Left lung (tissue), 10 donors: Measurements from ENCODE around the gene PPP1R27. TPM values are rescaled to one million over a fixed set of nuclear protein-coding genes. Genes with fewer than 3 reads are reported as not detected.

Experiments
- ATAC-seq: fragments of 200-7000 bp; cut with Tn5 transposase; one replicate; pipeline ENCODE4 v1.9.1; 2020; ENCODE audit warnings: moderate library complexity
- DNase-seq, 4 donors: peaks; one replicate each; pipeline ENCODE4 v3.0.0-alpha.2; 2013 to 2020
- H3K27ac ChIP-seq, 2 donors: fragments of 200-600 bp; sonication (generic) in 1 of 2; one replicate each; pipeline versions ENCODE4 v1.5.0 to v1.8.0; 2020 to 2021
- H3K27me3 ChIP-seq, 2 donors: fragments of 200-600 bp; sonication (generic) in 1 of 2; one replicate each; pipeline versions ENCODE4 v1.5.0 to v1.8.0; 2020 to 2021
- H3K36me3 ChIP-seq, 2 donors: fragments of 200-600 bp; sonication (generic) in 1 of 2; one replicate each; pipeline versions ENCODE4 v1.5.0 to v1.8.0; 2020 to 2021
- H3K4me1 ChIP-seq, 2 donors: fragments of 200-600 bp; one replicate each; pipeline ENCODE4 v1.8.0; 2021
- H3K4me3 ChIP-seq, 2 donors: fragments of 200-600 bp; sonication (generic) in 1 of 2; one replicate each; pipeline versions ENCODE4 v1.5.0 to v1.8.0; 2020 to 2021; ENCODE audit warnings: mild to moderate bottlenecking in 1 of 2
- H3K9me3 ChIP-seq, 2 donors: fragments of 200-600 bp; sonication (generic) in 1 of 2; one replicate each; pipeline versions ENCODE4 v1.5.0 to v1.8.0; 2020 to 2021
- intact Hi-C, 2 donors: fragments of 100-400 bp; cut with DNase I; formaldehyde crosslinking; loops; one replicate each; pipeline versions ENCODE4 v1.11.2 to v1.14.2; 2022
- polyA plus RNA-seq, 6 donors: library from polyadenylated mRNA; unstranded; fragments of 120-200 nt; gene quantifications; one replicate each; pipeline ENCODE4 v1.2.1, GENCODE V29; 2013; ENCODE audit not compliant: insufficient read length in 6 of 6
- total RNA-seq, 2 donors: library from RNA; stranded (reverse); fragmentation: NEBNext Ultra II Directional; extraction: Animal tissue kit (Norgen Biotek cat#: 25700); gene quantifications; one replicate each; pipeline ENCODE4 v1.2.1, GENCODE V29; 2021
- TF ChIP-seq, protein P1 (sequence below), 2 donors: fragments of 200-600 bp; sonication (generic) in 1 of 2; IDR thresholded peaks; one replicate each; pipeline versions ENCODE4 v1.5.0 to v1.8.0; 2021; ENCODE audit warnings: antibody characterized with exemption in 2 of 2
- donor health status: DM: no; HTN: yes; CAD: no.
- donor health status: DM: no; HTN: no; CAD: no.

PPP1R27 gene
- total and polyA plus RNA-seq, 8 donors = 0.11 to 0.28 TPM; not detected in 6

DNA sequence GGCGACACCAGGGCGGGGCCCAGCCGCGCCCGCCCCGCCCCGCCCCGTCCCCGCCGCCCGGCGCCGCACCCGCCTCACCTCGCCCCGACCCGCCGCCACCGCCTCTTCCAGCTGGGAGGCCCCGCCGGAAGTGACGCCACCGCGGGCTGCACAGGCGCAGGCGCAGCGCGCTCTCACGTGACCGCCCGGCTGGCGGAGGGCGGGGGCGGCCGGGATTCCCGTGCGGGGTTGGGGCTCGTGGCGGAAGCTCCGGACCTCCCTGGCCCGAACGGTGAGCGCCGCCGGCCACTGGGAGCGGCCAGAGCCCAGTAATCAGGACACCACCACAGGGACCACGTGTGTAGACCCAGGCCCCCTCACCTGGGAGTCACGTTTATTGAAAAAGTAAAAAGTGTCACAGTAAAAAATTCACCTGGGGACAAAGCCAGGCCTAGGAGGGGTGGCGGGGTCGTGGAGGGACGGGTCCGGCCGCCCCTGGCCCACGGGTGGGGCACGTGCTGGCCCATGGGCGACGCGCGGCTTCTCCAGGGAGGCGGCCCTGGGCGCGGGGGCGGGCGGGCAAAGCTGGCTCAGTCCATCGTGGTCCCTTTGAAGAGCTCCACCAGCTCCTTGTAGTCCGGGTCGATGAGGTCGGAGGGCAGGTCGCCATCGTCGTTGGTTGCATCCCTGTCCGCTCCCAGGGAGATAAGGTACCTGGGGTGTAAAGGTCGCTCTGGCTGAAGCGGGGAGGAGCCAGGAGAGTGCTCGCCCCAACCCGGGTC, 1.5 kb downstream of the PPP1R27 start, which contains the start of gene MCRIP1:
Gene MCRIP1 (minus strand): TSS at position 132 of the 761 bp plus-strand sequence. CDS start 8,785 bp downstream, outside the sequence.
- Histone ChIP-seq H3K9me3 (no peaks in the 10 kb centered on the region), H3K27me3 (no peaks in the 10 kb centered on the region), H3K4me3 (peak within 1 kb of the TSS; percentile 67 to 80), H3K4me1 (peaks cover 15 to 49% of the 10 kb centered on the region in 2 donors), H3K36me3 (no peaks in the 10 kb centered on the region), H3K27ac (peak within 1 kb of the TSS; percentile 91 to 95)
- peak; percentile 84 for ATAC-seq
- peak; percentile 89 to 99 (median 96) for DNase-seq
- TF ChIP-seq, protein P1, sequence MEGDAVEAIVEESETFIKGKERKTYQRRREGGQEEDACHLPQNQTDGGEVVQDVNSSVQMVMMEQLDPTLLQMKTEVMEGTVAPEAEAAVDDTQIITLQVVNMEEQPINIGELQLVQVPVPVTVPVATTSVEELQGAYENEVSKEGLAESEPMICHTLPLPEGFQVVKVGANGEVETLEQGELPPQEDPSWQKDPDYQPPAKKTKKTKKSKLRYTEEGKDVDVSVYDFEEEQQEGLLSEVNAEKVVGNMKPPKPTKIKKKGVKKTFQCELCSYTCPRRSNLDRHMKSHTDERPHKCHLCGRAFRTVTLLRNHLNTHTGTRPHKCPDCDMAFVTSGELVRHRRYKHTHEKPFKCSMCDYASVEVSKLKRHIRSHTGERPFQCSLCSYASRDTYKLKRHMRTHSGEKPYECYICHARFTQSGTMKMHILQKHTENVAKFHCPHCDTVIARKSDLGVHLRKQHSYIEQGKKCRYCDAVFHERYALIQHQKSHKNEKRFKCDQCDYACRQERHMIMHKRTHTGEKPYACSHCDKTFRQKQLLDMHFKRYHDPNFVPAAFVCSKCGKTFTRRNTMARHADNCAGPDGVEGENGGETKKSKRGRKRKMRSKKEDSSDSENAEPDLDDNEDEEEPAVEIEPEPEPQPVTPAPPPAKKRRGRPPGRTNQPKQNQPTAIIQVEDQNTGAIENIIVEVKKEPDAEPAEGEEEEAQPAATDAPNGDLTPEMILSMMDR (IDR thresholded peaks at IDR 0.05) = no peak
- intact Hi-C loops = no loop called here

DNA sequence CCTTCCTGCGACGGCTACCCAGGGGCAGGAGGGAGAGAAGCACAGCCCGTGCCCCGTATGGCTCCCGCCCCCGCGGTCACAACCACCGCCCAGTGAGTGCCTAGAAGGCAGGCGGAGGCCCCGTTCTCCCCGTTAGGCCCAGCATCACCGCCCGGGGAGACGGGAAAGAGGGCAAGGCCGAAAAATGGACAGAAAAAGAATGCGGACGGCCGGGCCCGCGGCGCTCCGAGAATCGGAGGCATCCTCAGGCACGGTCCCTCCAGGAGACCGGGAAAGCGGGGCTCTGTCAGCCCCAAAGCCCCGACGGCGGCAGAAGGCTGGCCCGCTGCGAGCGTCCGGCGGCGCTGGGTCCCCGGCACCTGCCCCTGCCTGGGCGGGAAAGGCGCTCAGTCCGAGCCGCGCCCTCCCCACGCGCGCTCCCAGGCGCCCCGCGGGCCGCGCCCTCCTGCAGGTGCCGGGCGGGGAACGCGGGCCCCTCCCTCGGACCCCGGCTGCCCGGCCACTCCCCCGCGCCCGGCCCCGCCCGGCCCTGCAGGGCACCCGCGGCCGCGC, 2.2 kb downstream of the PPP1R27 start:
- intact Hi-C loops = no loop called here
- ATAC-seq = peak; percentile 83
- TF ChIP-seq, protein P1 (IDR thresholded peaks at IDR 0.05) = no peak
- H3K36me3 ChIP-seq = no peaks in the 10 kb centered on the region
- no peaks in the 10 kb centered on the region for H3K9me3 ChIP-seq
- H3K27ac ChIP-seq = peak overlapping the region; percentile 86 to 90
- H3K4me3 ChIP-seq = peak overlapping the region; percentile 58 to 80
- DNase-seq = no peak
- H3K27me3 ChIP-seq = no peaks in the 10 kb centered on the region
- H3K4me1 ChIP-seq = peaks cover 15 to 44% of the 10 kb centered on the region in 2 donors

DNA sequence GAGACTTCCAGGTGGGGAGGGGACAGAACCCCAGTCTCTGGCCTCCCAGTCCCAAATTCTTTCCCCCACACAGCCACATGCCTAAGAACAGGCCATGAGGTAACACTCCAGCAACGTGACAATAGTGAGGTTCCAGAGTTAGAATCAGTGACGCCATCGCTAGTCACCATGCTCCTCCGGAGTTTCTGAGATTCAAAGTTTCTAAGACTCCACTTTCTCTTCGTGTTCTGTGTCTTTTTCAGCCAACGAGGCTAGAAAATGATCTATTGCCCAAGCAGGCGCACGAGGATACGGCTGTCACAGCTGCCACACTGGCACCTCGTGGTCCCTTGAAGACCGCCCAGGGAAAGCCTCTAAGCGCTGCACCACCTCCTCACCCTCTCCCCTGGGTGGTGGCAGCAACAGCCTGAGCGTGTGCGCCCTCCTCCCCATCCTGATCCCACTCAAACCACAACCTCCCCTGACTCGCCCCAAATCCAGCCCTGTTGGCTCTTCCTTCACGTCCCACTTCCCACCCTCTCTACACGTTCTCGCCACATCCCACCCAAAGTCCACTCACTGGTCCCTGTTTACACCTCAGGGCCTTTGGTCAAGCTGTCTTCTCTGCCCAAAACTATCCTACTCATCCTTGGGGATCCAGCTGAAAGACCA, 2.8 kb downstream of the PPP1R27 start:
- DNase-seq (peak in 3 of 4 donors; percentile 29 to 78 (median 59)), ATAC-seq (peak; percentile 52)
- H3K9me3 ChIP-seq = no peaks in the 10 kb centered on the region
- intact Hi-C loops = no loop called here
- TF ChIP-seq, protein P1 (IDR thresholded peaks at IDR 0.05) = no peak
- H3K4me1 ChIP-seq = peaks cover 15 to 39% of the 10 kb centered on the region in 2 donors
- H3K27me3 ChIP-seq = no peaks in the 10 kb centered on the region
- no peaks in the 10 kb centered on the region for H3K36me3 ChIP-seq
- peak overlapping the region; percentile 86 to 90 for H3K27ac ChIP-seq
- peak overlapping the region; percentile 58 to 80 for H3K4me3 ChIP-seq

DNA sequence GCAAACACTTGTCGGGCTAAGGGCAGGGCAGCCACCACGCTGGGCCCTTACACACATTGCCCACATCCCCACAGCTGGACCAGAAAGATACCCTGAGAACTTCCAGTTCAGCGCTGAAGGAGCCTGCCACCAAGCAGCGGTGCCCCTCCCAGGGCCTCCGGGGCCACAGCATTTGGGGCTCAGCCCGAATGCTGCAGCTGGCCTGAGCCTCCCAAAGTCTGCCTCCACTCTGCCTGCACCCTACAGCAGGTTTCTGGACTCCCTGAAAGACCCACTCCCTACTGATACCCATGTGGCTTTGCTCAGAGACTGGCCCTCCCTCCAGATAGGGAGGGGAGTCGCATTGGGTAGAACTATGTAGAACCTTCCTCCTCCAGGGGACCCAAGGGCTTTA, 3.3 kb downstream of the PPP1R27 start:
- H3K4me1 ChIP-seq = peaks cover 15 to 38% of the 10 kb centered on the region in 2 donors
- intact Hi-C loops = no loop called here
- no peaks in the 10 kb centered on the region for H3K36me3 ChIP-seq
- DNase-seq (no peak), ATAC-seq (no peak)
- no peaks in the 10 kb centered on the region for H3K9me3 ChIP-seq
- H3K4me3 ChIP-seq = peak overlapping the region in 1 of 2 donors; percentile 80
- peak overlapping the region; percentile 86 to 90 for H3K27ac ChIP-seq
- TF ChIP-seq, protein P1 (IDR thresholded peaks at IDR 0.05) = no peak
- H3K27me3 ChIP-seq = no peaks in the 10 kb centered on the region

DNA sequence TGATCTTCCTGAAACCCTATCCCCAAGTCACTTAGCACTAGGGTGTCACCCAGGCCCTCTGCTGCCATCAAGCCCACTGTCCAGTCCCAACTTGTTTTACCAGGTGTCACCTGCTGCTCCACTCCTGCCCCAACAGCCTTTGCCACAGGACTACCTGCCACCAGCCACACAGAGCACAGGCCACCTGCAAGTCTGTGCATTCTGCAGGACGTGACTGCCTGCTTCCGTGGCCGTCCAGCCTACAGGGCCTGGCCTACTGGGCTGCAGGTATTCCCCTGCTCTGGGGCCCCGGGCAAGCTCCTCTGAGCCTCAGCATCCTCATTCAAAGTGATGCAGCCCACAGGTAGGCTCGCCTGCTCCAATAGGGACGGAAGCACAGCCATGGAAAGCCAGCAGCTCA, 5.0 kb downstream of the PPP1R27 start:
- intact Hi-C loops = no loop called here

More for the DNA sequence above, 5.0 kb downstream of the PPP1R27 start:
- TF ChIP-seq, protein P1 (IDR thresholded peaks at IDR 0.05) = no peak
- H3K9me3 ChIP-seq = no peaks in the 10 kb centered on the region
- ATAC-seq = no peak
- DNase-seq = peak in 1 of 4 donors; percentile 67
- no peaks in the 10 kb centered on the region for H3K27me3 ChIP-seq
- no peak overlapping the region for H3K4me3 ChIP-seq
- no peaks in the 10 kb centered on the region for H3K36me3 ChIP-seq
- peaks cover 15 to 44% of the 10 kb centered on the region in 2 donors for H3K4me1 ChIP-seq
- H3K27ac ChIP-seq = no peak overlapping the region
